CMK (cell line): ENCODE results near the gene UBE2N.
"Not testable (repeated sequence)": the region's sequence is repeated elsewhere in the genome, so short reads cannot be mapped to it uniquely, and the experiment has no call there.

Source experiments
- DNase-seq: peaks from one replicate; pipeline ENCODE4 v3.0.0-alpha.2; 2010; ENCODE audit warnings: low read depth

The UBE2N gene

DNA sequence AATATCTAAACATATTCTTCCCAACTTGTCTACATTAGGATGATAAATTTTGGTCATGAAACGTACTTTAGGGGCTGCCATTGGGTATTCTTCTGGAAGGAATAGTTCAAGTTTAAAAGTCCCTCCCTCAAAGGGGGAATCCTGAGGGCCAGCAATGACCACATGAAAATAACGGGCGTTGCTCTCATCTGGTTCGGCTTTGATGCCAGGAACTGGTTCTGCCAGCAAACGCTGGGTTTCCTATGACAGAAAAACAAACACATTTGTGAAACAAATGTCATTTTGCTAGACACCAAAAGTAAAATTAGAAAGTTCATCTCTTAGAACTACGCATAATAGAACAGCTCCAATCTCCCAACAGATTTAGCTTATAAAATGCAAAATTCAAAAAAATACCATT, 30.7 kb downstream of the UBE2N start:
- not testable (repeated sequence) for DNase-seq

DNA sequence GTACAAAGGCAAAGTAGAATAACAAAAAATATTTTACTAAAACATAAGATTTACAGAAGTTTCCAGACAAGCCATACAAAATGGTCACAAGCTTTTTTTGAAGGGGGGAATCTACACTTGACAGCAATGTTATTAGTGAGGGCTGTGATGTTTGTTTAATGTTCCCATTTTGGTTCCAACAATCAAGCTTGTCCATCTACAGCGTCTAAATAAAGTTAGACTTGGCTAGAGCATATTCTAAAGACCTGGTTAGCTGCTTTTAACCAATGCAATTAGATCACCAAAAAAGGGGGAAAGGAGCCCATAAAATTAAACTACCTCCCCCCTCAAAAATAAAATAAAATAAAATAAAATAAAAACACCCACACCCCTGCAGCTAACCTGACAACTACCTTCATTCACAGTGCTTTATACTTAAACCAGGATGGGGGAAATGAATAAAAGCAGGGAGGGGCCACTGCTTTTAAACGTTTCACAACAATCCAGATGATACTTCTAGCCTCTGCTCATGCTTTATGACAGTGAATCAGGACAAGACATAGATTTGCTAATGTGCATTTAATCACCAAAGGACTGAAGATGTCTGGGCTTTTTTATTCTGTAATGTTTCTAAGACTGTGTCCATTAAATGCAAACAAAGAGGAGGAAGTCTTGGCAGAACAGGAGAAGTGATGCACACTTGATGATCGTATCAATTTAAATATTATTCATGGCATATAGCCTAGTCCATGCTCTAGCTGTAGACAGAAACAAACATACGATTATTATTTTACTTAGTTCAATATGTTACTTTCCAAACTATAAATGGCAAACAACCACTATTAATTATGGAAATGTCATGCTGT, 32.2 kb downstream of the UBE2N start:
- DNase-seq, result not testable (repeated sequence)

DNA sequence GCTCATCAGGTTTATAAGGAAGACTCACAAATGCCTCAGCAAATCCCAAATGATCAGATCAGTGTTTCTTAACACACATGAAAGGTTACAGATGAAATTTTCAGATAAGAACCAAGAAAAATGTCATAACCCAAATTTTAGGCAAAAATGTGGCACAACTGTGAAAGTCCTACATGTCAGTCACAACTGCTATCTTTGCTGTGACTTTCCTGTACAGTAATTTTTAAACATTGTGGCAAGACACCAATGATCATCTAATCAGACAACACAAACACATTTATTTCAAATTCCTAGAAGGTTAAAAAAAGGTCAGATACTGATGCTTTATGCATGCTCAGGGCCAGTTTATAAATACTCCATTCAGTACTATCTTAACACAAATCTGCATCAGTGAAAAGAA, 32.9 kb downstream of the UBE2N start:
- DNase-seq, result no peak

DNA sequence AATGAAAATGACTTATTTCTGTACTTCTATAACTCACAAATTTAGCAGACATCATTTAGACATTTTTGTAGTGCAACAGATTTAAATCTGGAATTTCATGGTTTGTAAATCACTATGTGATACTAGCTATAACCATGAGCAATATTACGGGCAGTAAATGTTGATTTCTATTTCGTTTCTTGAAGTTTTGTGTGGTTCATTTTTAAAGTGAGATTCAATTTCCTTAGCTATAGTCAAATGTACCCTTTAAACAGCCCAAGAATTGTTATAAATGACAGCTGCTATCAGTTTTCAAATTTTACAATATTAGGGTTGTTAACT, 33.8 kb downstream of the UBE2N start:
- no peak for DNase-seq

DNA sequence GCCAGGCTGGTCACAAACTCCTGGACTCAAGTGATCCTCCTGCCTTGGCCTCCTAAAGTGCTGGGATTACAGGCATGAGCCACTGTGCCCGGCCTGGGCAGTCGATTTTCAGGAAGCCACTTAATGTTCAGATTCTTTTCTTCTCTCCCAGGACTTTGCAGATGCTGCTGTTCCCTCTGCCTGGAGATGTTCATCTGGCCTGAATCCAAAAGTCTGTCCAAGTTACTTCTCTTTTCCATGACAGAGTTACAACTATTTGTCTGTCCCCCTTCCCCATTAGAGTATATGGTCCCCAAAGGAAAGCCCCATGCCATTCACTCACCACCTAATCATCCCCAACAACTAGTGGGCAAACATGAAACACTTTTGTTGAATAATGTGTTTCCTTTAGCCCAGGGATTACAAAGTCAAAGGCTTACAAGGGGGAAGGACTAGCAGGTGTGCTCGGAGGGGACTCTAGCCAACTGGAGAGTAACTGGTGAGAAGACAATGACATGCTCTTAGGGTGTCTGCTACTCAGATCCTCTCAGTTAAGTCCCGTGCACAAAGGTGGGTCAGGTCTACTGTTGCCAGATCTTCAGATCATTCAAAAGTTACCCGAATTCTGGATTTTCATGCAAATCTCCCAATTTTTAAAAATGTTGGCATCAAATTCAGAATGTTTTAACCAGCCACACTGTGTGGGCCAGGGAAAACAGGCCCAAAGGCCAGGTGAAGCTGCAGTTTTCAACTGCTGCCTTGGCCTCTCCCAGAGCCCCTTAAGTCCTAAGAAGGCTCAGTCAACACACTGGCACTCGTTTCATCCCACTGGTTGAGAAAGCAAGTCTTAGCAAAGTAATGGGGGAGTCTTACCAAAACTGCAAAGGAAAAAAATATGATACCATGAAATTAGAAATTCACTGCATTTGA, 34.4 kb downstream of the UBE2N start:
- DNase-seq, result no peak

DNA sequence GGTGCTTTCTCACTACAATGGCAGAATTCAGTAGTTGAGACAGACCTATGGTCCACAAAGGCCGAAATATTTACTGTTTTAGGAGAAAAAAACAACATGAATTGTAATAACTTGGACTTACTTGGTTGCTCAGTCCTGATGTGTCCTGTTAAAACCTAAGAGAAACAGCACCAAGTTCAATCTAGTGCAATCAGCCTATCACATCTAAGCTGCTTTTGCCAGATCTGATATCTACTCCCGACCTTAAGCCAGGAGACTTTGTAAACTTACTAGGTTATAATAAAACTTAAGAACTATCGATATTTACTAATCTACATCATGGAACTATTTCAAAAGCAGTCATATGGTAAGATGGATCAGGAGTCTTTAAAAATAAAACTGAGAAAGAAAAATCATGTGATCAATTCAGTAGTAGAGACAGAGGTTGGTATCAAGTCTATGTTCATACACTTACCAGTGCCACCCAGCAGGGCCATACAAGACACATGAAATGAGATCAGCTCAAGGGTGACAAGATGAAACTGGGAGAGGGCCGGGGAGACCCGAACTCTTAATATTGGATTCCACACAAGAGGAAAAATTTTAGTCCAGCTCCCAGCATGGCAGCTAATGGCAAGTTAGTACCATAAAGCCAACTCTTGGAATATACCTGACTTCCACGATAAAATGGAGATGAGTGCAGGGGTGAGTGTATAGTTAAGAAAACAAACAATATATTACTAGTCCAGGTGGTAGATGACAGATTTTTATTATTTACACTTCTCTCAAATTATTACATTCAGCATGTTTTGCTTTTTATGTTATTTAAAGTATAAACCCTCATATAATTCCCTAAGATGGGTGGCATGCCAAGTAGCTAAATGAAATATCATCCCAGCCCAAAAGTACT, 36.5 kb downstream of the UBE2N start:
- DNase-seq, result no peak

DNA sequence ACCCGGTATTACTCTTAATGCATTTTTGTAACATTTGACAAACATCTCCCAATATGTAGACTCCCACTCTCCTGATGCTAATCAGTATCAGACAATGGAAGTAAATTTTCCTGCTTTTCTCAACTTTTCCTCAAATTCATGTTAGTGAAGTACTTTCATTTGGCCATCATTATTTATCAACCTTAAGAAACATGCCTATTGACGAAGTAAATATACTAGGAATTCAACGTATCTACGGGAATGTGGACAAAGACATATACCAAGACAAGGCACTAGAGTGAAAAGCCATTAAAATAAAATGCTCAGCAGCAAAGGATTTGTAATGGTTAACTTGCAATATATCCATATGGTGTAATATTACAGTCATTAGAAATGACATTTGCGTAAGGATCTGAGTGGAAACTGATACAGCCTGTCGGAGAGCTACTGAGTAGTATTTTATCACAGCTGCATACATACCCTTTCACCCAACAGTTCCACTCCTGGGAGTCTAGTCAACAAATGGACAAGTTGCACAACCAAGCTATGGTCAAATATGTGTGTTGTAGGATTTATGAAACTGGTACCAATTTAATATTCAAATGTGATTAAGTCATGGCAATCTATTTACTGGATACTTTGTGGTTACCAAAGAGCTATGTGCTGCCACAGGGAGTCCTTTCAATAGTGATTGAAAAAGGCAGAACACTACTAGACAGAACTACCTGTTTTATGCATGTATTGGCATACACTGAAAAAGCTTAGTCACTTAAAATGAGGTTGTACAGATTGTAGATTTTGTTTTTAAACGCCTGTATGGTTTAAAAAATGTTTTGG, 37.6 kb downstream of the UBE2N start:
- DNase-seq, result no peak

DNA sequence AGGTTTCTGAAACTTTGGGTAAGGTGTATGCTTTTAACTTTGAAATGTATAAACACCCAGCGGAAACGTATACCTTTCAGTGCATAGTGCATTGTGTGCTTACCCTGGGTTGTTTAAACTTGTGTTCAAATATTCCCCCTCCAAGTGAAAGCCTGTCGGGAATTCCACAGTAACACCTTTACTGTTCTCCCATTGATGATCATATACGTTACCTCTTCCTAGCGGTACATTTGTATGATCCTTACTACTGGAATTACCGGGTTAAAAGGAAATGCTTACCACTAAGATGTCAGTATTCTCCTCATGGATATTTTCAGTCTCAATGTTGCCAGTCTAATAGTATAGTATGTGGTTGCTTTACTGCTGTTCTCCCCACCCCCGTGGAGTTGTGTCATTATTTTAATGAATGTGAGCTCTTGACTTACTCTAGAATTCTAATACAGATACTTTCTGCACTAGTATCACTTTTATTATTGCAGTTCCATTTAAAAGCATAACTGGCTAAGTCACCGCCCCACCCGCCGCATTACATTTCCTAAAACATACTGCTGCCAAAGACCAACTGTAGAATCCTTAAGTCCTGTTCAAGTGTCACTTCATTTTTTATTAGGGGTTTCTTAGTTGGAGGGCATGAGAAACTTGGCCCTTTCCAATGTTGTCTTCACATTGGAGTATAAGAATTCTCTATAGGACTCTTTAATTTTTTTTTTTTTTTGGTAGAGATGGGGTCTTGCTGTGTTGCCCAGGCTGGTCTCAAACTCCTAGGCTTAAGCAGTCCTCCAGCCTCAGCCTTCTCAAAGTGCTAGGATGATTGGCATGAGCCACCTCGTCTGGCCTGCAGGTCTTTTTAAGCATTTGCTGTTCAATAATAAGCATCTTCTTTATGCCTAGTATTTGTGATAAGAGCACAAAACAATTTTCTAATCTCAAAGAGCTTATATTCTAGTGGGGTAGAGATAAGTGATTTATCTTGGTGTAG, 39.1 kb downstream of the UBE2N start:
- DNase-seq, result no peak

DNA sequence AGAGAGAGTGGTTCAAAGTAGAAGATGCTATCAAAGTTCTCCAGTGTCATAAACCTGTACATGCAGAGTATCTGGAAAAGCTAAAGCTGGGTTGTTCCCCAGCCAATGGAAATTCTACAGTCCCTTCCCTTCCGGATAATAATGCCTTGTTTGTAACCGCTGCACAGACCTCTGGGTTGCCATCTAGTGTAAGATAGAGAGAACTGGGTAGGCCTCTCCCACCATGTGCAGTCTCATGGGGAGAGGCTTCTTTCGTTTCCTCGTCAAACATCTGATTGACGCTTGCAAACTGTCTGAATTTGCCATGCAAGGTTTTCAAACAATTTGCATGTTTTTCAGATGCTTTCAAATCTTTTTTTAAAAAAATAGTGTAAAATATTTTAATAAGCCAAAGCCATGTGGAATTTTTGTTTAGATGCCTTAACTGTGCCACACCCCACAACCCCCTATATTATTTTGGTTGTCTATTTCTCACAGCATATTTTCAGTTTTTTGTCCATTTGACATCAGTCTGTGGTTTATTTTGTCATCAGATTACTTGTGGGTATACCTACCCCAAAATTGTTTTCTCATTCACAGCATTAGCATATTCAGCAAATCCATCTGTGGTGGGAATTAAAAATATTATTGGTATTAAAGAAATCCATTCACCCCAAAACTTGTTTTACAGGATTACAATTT, 42.4 kb downstream of the UBE2N start:
- DNase-seq, result not testable (repeated sequence)

DNA sequence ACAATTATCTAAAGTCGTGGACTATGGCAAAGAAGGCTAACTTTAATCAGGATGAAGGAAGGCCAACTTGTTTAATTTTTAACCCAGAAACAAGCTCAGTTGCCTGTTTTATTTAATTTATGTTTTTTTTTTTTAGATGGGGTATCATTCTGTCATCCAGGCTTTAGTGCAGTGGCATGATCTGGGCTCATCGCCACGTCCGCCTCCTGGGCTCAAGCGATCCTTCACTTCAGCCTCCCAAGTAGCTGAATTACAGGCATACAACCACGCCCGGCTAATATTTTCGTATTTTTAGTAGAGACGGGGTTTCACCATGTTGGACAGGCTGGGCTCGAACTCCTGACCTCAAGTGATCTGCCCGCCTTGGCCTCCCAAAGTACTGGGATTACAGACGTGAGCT, 44.3 kb downstream of the UBE2N start:
- no peak for DNase-seq

DNA sequence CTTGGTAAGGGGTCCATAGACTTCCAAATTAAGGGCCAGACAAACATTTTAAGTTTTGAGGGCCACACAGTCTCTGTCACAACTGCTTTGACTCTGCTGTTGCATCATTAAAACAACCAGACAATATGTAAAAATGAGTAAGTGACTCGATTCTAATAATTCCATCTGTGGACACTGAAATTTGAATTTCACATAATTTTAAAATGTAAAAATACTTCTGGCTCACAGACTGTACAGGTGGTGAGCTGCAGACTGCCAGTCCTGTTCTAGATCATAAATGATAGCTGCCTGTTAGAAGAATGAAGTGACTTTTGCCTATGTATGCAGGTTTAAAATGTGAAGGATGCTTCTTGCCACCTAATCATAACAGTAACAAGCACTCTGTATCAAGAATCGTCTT, 48.3 kb downstream of the UBE2N start:
- DNase-seq, result no peak

DNA sequence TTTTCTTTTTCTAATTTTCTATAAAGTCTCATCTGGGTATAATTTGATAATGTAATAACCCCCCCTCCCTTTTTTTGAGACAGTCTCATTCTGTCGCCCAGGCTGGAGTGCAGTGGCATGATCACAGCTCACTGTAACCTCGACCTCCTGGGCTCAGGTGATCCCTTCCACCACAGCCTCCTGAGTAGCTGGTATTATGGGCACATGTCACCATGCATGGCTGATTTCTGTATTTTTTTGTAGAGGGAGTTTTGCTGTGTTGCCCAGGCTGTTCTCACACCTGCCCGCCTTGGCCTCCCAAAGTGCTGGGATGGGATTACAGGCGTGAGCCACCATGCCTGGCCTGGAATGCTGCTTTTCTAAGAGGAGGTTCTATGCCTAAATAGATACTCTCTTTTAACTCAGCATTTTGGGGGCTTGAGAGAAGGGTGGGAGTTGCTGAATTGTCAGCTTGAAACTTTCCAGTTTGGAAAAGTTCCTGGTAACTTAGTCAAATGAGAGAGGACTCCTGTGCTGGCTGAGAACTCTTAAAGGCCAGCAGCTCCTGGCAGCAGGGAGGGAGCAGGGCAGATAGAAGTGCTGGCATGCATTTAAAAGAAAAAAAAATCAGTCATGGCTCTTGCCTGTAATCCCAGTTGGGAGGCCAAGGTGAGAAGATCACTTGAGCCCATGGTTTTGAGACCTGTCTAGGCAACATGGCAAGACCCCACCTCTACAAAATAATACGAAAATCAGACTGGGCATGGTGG, 51.0 kb downstream of the UBE2N start:
- DNase-seq, result no peak

DNA sequence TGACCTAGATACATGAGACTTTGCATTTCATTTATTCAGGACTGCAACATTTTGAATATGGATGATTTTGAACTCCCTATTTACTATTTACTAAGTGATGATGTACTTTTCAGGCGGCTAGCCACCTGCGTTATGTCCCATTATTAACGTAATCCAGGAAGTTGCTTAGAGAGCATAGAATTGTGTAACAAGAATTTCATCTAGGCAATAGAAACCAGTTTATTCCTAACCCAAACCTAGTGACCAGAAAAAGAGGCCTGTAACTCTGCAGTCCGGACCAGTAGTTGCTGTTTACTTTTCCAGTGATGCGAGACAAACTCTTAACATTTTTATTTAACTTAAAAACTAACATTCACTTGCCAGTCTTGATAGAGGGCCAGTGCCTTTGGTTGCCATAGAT, 51.7 kb downstream of the UBE2N start:
- no peak for DNase-seq

DNA sequence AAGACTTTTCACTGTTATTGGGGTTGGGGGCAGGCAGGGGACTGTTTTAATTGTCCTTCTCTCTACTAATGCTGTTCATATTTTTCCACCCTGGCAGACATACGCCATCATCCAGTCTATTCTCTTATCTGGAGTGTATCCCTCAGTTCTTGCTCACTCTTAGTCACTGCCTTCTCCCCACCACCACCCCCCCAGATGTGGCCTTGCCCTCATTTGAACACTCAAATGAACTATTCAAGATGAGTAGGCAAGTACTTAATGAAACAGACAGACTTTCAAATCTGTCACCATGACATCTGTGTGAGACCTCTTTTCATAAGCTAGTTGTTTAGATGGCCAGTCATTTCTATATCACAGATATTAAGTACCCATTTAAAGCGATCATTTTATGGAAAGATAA, 54.0 kb downstream of the UBE2N start:
- DNase-seq, result no peak

DNA sequence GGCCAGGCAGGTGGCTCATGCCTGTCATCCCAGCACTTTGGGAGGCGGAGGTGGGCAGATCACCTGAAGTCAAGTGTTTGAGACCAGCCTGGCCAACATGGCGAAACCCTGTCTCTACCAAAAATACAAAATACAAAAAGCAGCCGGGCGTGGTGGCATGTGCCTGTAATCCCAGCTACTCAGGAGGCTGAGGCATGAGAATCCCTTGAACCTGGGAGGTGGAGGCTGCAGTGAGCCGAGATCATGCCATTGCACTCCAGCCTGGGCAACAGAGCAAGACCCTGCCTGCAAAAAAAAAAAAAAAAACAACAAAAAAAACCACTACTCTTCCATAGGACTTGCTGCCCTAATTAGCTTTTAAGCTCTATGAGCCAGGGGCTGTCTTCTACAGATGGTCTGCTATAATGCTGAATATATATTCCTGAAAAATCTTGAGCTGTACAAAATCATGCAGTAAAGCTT, 59.7 kb downstream of the UBE2N start:
- DNase-seq, result not testable (repeated sequence)

DNA sequence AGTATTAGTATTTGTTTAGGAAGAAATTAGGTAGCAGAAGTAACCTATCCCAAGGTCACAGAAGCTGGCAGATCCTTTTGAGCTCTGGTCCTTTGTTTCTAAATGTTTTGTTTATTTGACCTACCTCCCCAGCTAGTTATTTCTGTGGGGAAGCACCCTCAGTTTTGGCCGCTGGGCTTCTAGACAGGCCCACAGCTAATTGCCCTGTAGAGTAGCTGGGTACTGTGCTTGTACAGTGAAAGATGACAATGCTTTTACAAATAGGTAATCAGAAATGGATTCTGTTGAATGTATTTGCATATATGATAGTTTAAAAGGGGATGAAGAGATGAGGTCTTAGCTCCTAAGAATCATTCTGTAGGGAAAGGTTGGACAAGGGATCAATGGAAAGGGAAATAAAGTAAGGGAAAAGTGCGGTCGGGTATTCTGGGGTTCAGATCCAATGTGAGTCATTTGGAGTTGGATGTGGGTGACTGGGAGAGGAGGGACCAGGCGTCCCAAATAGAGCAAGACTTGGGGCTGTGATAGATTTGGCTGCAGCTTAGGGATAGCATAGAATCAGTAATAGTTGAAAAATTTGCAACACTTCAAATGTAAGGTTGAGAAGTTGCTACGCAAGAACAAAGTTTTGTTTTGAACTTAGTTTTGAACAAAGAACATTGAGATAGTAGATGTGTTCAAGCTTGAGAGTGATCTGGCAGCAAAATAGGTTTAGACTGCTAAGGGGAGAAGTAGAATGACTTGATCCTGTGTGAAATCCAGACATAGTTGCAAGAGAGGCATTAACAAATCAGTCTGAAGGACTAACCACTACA, 60.4 kb downstream of the UBE2N start:
- no peak for DNase-seq

DNA sequence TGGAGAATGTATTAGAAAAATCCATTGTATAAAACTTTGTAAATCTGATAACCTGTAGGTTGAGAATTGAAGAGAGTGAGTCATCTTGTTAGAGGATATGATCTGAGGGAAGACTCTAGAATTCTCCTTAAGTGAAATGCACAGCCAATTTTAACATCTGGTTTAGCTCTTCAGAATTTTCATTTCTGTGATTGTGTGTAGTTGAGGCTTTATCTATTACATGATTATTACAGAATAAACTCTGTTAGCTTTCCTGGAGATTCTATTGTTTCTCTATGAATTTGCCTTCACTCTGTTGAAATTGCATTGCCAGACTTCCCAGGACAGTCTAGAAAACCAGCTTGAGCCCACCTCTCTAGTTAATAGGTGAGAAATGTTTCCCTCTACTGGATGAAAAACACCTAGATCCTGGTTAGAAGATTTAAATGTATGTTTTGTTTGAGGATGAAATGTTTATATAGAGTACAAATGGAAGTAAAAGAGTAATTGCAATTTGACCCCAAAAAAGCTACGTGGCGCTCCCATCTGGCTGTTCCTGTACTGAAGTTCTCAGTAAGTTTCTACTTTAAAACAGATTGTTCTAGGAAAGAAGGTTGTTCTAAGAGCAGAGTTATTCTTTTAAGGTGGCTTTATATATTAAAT, 61.1 kb downstream of the UBE2N start:
- no peak for DNase-seq
